Stimulated activated CD8-positive, alpha-beta memory T cell treated with anti-CD3 and anti-CD28 coated beads, Interleukin-4, amount 100 ng/mL, for 1 hour (primary cell): ENCODE results near the gene TEP1.
"Not testable (repeated sequence)": the region's sequence is repeated elsewhere in the genome, so short reads cannot be mapped to it uniquely, and the experiment has no call there.

Experiments
- DNase-seq, 2 donors: peaks; one replicate each; pipeline ENCODE4 v3.0.0-alpha.2; 2020; ENCODE audit warnings: low read depth in 2 of 2, low spot score in 1 of 2

Gene TEP1

DNA sequence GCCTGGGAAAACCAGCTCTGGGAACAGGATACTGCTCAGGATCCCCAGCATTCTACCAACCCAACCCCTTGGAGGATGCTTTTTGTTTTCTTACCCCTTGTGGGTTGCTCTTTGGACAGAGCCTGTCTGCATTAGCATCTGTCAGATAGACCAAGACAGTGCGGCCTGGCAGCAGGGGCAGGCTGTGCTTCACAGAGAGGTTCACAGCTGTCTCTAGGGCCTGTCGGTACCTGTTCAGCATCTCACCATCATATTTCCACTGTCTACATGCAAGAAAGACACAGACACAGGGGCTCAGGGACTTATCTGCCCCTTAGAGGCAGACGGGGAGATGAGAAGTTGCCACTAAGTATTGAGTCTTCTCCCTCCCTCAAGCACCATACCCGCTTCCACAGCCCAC, 21.8 kb downstream of the TEP1 start:
- DNase-seq: no peak

DNA sequence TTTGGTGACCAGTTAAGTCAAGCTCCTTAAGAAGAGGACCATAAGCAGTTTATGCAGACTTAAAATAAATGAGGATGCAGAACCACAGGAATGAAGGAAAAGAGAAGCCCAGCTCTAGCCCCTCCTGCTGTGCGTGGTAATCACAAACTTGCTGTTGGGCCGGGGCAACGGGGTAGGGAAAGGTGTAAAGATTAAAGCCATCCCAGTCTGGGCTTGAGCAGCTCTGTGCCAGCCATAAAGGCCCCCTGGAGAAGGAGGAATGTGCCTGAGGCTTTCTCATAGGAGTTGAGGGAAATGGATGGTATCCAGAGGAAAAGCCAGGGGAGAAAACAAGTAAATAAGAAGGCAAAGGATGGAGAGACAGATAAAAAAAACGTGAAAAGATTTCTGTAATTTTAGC, 25.1 kb downstream of the TEP1 start:
- no peak for DNase-seq

DNA sequence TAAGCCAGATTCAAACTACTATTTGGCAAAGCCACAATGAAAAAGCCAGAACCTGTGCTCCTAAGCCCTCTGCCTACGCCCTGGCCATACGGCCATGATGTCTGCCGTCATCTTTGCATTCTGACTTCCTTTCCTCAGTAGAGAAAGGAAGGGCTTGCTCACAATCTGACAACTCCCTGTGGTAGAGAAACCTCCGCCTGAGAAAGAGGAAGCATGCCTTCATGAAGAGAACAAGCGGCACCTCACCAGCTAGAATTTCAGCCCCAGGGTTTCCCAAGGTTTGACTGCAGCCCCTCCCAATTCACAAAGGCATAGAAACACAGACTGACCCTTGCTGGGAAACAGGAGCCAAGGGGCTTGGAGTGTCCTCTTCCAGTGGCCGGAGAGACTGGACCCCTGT, 25.7 kb downstream of the TEP1 start:
- no peak for DNase-seq

DNA sequence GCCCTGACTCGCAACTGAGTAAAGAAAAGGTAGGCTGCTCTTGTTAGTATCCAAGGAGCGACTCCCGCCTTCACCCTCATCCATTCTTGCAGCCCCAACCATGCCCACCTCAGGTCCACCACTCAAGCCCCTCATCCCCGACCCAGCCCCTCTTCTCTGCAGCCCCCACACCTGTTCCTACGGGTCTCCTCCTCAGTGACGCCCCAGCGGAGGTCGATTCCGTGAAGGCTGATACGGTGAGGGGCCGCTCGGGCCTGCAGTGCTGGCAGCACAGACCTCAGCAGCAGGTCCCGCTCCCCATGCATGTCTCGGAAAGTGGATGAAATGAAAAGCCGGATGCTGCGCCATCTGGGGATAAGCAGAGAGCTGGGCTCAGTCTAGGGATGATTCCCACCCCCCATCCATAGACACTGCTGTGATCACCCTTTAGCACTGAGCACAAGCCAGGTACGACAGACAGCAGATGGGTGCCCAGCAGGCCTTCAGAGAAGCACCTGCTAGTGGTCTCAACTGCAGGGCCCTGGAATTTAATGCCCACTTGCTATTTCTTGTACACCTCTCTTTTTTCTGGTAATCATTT, 26.9 kb downstream of the TEP1 start:
- no peak for DNase-seq

GRCh38 chr14:20384886-20385285, 28.4 kb downstream of the TEP1 start:
- DNase-seq: no peak

DNA sequence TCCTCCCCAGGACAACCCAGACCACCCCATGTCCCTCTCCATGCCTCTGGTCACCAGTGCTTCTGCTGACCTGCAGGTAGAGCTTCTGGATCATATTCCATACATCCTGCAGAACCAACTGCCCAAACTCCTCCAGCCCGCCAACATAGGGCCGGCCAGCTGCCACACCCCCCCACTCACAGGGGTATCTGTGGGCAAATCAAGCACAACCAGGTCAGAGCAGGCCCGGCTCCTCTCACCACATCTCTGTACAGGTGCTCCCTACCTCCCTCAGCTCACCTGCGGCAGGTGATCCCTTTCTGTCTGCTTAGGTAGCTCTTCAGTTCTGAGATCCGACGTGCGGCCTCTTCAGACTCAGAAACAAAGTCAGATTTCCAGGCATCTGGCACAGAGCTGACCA, 29.0 kb downstream of the TEP1 start:
- no peak for DNase-seq

DNA sequence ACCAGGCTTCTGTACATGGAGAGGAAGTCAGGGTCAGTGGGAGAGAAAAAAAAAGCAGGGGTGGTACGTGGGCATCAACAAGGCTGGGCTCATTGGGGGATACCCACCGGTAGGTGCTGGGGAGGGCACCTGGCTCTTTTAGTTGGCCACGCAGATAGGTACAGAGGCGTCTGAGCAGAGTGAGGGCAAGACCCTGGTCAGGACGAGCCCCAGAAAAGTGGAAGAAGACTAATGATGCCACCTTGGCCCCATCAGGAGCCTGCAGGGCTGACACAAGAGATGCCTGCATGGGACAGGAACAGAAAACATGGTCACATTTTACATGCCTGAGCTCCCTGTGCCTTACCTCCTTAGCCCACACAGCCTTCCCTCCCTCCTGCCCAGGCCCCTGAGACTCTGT, 29.7 kb downstream of the TEP1 start:
- no peak for DNase-seq

- DNase-seq: no peak
These were observed 30.3 kb downstream of the TEP1 start for GRCh38 chr14:20383032-20383431.

DNA sequence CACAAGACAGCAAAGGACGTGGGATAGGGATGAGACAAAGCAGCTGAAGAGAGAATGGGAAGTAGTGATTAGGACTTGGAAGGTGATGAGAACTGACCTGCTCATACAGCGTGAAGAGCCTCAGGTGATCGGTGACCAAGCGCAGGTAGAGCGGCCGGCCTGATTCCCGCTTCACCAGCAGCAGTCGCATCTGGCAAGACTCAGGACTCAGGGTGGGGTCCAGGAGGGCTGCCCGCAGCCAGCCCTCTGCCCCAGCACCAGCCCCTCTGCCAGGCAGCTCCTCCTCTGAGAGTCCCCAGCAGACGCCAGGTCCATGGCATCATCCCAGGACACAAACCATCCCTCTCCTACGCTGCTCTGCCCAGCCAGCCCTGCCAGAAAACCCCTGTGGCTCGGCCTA, 30.8 kb downstream of the TEP1 start:
- DNase-seq: no peak

DNA sequence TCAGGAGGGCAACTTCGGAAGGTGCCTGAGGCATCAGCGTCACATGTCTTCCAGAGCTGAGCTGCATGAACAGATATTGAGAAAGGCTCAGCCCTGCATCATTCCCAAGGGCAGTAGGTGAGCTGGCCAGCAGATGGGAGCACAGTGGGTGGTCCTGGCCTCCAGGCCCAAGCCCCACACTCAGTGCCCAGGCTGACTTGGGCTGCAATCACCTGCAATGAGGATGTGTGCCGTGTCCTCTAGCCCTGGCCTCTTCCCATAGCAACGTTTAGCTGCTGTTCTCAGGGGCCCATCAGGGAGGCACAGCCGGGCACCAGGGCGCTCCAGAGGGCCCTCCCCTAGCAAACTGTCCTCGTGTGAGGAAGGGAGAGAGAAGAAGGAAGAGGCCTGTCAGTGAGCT, 32.0 kb downstream of the TEP1 start:
- no peak for DNase-seq

DNA sequence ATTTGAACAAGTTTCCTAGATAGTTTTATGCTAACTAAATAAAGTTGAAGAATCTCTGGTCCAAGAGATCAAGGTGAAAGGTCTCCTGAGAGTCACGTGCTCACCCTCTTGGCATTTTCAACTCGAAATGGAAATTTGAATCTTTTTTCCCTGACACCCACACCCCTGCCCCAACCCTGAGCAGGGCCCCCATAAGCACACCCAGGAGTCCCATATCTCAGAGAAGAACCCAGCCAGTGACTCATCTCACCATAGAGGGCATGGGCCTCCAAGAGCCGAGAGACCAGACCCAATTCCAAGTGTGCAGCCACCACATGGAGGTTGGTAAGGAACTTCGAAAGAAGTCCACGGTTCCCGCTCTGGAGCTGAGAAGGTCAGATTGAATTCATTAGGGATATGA, 32.6 kb downstream of the TEP1 start:
- DNase-seq: no peak

DNA sequence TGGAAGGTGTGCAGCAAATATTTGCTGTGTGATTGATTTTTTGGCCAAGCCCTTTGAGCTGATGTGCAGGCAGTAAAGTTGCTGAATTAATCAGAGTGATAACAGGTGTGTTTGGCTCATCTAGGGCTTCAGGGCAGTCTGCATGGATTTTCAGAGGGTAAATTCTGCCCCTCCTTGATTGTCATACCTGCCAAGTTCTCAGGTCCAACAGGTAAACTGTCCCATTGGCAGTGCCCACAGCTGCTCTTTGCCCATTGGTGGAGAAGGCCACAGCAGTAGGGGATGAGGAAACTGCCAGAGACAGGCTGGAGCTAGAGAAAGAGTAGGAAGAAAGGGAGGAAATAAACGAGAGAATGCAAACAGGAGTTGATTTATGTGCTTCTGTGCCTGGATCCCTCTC, 33.6 kb downstream of the TEP1 start:
- no peak for DNase-seq

- DNase-seq: no peak
These were observed 36.1 kb downstream of the TEP1 start for GRCh38 chr14:20377171-20377570.

GRCh38 chr14:20376071-20376588, 37.2 kb downstream of the TEP1 start:
- no peak for DNase-seq

DNA sequence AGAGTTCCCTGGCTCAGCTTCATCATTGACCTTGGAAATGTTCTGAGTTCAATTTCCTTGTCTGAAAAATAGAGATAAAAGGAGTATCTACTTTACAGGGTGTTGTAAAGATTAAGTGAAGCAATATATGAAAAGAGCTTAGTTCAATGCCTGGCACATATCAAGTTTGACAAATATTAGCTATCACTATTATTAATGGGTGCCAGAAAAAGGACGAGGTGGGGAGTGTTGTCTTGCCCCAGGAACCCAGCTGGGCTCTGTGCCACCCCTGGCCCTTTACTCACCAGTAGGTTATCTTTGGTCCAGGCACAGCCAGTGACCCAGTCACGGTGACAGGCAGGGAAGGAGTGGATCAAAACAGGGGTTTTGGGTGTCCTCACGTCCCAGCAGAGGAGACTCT, 37.8 kb downstream of the TEP1 start:
- DNase-seq: no peak

GRCh38 chr14:20372796-20373195, 40.5 kb downstream of the TEP1 start:
- DNase-seq: no peak

GRCh38 chr14:20365928-20366327, 47.4 kb downstream of the TEP1 start:
- DNase-seq: no peak

DNA sequence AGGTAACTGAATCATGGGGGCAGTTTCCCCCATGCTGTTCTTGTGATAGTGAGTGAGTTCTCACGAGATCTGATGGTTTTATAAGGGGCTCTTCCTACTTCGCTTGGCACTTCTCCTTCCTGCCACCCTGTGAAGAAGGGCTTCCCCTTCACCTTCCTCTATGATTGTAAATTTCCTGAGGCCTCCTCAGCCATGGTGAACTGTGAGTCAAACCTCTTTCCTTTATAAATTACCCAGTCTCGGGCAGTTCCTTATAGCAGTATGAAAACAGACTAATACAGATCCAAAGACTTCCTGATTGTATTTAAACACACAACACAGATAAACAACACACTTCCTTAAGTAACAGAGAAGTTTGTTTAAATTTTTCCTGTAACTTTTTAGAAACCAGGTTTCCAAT, 54.8 kb downstream of the TEP1 start:
- DNase-seq: not testable (repeated sequence)

GRCh38 chr14:20356422-20356821, 56.9 kb downstream of the TEP1 start:
- DNase-seq: no peak

DNA sequence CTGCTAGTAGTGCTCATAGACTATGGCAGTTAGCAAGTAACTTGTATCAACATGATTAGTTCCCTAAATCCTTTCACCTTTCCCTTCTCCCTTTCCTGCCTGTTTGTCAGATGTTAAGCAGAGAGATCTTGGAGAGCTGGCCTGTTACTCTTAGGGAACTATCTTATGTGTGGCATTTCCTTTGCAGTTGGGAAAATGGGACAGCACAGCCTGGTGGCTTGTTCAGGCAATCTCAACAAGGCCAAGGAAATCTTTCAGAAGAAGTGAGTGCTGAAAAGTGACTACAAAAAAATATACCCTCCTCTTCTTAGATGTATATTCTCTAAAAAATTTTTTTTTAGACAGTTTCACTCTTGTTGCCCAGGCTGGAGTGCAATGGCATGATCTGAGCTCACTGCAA, 62.4 kb downstream of the TEP1 start:
- DNase-seq: no peak

GRCh38 chr14:20350282-20350681, 63.0 kb downstream of the TEP1 start:
- DNase-seq: no peak

GRCh38 chr14:20347747-20348146, 65.6 kb downstream of the TEP1 start:
- DNase-seq: no peak

DNA sequence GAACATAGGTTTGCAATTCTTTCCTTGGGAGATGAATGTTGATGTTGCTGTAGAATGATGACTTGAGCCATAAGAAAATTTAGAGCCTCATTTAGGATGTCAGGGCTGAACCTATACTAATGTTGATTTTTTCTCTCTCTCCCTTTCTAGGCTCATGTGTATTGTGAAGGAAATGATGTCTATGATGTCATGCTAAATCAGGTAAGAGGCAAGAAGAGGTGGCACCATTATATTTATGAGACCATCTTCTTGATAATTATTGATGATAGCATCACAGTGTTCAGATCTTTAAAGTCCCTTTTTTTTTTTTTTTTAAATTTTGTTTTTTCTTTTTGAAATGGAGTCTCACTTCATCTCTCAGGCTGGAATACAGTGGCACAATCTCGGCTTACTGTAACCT, 66.6 kb downstream of the TEP1 start:
- DNase-seq: no peak

- DNase-seq: no peak
These were observed 67.9 kb downstream of the TEP1 start for GRCh38 chr14:20345366-20345765.
